A673 (cell line): ENCODE measurements around the gene COPZ1.
A peak's percentile ranks its signal among the peaks of the same experiment; 100 is the strongest.

Experiments used
- CTCF ChIP-seq: fragments of 300-800, 200-600 bp; sonication (generic); conservative IDR thresholded peaks from 2 replicates; pipeline ENCODE4 v1.5.1; 2017; ENCODE audit warnings: low read depth, mild to moderate bottlenecking, antibody characterized with exemption, low read length, moderate library complexity, mixed read lengths
- EZH2 ChIP-seq: fragments of 200-600 bp; sonication (generic); IDR thresholded peaks from 2 replicates; pipeline ENCODE4 v1.6.1; 2017; ENCODE audit warnings: borderline replicate concordance, low read depth, mild to moderate bottlenecking, mixed read lengths, antibody characterized with exemption, low read length; ENCODE audit not compliant: poor library complexity, severe bottlenecking

GRCh38 chr12:54390668-54391551 is 66.0 kb downstream of the COPZ1 start:
- TF ChIP-seq CTCF: peak; percentile 49
- no peak for TF ChIP-seq EZH2
